HEK293 (cell line): ENCODE measurements around the gene U2AF1.
"Not testable (repeated sequence)": the region's sequence is repeated elsewhere in the genome, so short reads cannot be mapped to it uniquely, and the experiment has no call there.

Experiments used
- MYNN ChIP-seq: fragments of 450-650 bp; formaldehyde crosslinking; IDR thresholded peaks from 2 replicates; pipeline ENCODE4 v1.5.1; 2016; ENCODE audit warnings: missing biosample characterization, missing genetic modification characterization, borderline replicate concordance
- PRDM1 ChIP-seq: fragments of 450-650 bp; formaldehyde crosslinking; IDR thresholded peaks from 2 replicates; pipeline ENCODE4; 2016; ENCODE audit warnings: missing biosample characterization, missing genetic modification characterization
- ZNF132 ChIP-seq: fragments of 450-650 bp; formaldehyde crosslinking; IDR thresholded peaks from 2 replicates; pipeline ENCODE4 v1.5.1; 2017; ENCODE audit warnings: missing biosample characterization, missing genetic modification characterization, borderline replicate concordance
- ZNF223 ChIP-seq: fragments of 450-650 bp; formaldehyde crosslinking; IDR thresholded peaks from 2 replicates; pipeline ENCODE4 v1.5.1; 2016; ENCODE audit warnings: missing biosample characterization, missing genetic modification characterization
- ZNF623 ChIP-seq: fragments of 450-650 bp; formaldehyde crosslinking; IDR thresholded peaks from 2 replicates; pipeline ENCODE4 v1.5.1; 2016; ENCODE audit warnings: missing biosample characterization, missing genetic modification characterization
- ZSCAN23 ChIP-seq: fragments of 450-650 bp; formaldehyde crosslinking; IDR thresholded peaks from 2 replicates; pipeline ENCODE4 v1.5.1; 2016; ENCODE audit warnings: missing biosample characterization, missing genetic modification characterization
- TF ChIP-seq, protein P1 (sequence below): fragments of 450-650 bp; formaldehyde crosslinking; IDR thresholded peaks from 2 replicates; pipeline ENCODE4 v1.5.1; 2016; ENCODE audit warnings: missing biosample characterization, missing genetic modification characterization
- TF ChIP-seq, protein P2 (sequence below): fragments of 450-650 bp; formaldehyde crosslinking; IDR thresholded peaks from 2 replicates; pipeline ENCODE4 v1.5.1; 2016; ENCODE audit warnings: missing biosample characterization, missing genetic modification characterization
- TF ChIP-seq, protein P3 (sequence below): fragments of 450-650 bp; formaldehyde crosslinking; IDR thresholded peaks from 2 replicates; pipeline ENCODE4 v1.5.1; 2016; ENCODE audit warnings: missing biosample characterization, missing genetic modification characterization
- TF ChIP-seq, protein P4 (sequence below): fragments of 450-650 bp; formaldehyde crosslinking; IDR thresholded peaks from 2 replicates; pipeline ENCODE4 v1.5.1; 2016; ENCODE audit warnings: missing biosample characterization, missing genetic modification characterization

DNA sequence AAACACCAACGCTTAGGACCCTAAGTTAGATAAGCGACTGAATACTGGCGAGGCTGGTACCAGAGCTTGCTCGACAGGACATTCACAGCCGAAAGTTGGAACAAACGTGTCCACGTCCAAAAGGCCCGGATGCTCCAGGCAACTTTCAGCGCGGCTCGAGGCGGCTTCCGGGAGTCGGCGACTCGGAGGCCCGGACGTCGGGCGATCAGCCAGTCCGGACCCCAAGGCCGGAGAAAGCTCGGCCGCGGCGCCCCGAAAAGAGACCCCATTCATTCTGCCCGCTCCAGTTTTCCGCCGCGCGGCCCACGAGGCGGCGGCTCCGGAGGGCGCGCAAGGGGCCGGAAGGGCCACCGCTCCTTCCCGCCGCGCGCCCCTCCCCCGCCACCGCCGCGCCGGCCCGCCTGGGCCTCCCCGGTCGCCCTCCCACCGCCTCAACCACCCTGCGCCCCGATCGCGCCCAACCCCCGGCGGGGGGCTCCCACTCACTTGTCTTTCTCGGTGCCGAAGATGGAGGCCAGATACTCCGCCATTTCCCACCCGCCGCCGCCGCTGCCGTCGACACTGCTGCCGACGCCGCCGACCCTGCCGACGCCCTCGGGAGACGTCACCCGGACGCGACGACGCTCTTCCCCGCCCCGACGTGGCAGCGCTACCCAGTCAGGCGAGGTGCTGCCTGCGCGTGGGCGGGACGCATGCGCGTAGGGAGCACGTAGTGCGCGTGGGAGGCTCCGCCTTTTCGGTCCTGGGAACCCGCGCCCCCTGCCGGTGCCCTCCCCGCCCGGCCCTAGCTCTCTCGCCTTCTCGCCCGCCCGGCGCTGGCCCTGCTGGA is at the start of gene U2AF1:
- TF ChIP-seq, protein P1, sequence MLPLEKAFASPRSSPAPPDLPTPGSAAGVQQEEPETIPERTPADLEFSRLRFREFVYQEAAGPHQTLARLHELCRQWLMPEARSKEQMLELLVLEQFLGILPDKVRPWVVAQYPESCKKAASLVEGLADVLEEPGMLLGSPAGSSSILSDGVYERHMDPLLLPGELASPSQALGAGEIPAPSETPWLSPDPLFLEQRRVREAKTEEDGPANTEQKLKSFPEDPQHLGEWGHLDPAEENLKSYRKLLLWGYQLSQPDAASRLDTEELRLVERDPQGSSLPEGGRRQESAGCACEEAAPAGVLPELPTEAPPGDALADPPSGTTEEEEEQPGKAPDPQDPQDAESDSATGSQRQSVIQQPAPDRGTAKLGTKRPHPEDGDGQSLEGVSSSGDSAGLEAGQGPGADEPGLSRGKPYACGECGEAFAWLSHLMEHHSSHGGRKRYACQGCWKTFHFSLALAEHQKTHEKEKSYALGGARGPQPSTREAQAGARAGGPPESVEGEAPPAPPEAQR (tag by site-specific recombination) = not testable (repeated sequence)
- not testable (repeated sequence) for TF ChIP-seq ZNF223; ZSCAN23 (tag by site-specific recombination); ZNF623 (tag by site-specific recombination); PRDM1 (tag by site-specific recombination); MYNN (tag by site-specific recombination); ZNF132
- TF ChIP-seq, protein P2, sequence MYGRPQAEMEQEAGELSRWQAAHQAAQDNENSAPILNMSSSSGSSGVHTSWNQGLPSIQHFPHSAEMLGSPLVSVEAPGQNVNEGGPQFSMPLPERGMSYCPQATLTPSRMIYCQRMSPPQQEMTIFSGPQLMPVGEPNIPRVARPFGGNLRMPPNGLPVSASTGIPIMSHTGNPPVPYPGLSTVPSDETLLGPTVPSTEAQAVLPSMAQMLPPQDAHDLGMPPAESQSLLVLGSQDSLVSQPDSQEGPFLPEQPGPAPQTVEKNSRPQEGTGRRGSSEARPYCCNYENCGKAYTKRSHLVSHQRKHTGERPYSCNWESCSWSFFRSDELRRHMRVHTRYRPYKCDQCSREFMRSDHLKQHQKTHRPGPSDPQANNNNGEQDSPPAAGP = not testable (repeated sequence)
- TF ChIP-seq, protein P3, sequence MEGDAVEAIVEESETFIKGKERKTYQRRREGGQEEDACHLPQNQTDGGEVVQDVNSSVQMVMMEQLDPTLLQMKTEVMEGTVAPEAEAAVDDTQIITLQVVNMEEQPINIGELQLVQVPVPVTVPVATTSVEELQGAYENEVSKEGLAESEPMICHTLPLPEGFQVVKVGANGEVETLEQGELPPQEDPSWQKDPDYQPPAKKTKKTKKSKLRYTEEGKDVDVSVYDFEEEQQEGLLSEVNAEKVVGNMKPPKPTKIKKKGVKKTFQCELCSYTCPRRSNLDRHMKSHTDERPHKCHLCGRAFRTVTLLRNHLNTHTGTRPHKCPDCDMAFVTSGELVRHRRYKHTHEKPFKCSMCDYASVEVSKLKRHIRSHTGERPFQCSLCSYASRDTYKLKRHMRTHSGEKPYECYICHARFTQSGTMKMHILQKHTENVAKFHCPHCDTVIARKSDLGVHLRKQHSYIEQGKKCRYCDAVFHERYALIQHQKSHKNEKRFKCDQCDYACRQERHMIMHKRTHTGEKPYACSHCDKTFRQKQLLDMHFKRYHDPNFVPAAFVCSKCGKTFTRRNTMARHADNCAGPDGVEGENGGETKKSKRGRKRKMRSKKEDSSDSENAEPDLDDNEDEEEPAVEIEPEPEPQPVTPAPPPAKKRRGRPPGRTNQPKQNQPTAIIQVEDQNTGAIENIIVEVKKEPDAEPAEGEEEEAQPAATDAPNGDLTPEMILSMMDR (tag by site-specific recombination) = not testable (repeated sequence)
- TF ChIP-seq, protein P4, sequence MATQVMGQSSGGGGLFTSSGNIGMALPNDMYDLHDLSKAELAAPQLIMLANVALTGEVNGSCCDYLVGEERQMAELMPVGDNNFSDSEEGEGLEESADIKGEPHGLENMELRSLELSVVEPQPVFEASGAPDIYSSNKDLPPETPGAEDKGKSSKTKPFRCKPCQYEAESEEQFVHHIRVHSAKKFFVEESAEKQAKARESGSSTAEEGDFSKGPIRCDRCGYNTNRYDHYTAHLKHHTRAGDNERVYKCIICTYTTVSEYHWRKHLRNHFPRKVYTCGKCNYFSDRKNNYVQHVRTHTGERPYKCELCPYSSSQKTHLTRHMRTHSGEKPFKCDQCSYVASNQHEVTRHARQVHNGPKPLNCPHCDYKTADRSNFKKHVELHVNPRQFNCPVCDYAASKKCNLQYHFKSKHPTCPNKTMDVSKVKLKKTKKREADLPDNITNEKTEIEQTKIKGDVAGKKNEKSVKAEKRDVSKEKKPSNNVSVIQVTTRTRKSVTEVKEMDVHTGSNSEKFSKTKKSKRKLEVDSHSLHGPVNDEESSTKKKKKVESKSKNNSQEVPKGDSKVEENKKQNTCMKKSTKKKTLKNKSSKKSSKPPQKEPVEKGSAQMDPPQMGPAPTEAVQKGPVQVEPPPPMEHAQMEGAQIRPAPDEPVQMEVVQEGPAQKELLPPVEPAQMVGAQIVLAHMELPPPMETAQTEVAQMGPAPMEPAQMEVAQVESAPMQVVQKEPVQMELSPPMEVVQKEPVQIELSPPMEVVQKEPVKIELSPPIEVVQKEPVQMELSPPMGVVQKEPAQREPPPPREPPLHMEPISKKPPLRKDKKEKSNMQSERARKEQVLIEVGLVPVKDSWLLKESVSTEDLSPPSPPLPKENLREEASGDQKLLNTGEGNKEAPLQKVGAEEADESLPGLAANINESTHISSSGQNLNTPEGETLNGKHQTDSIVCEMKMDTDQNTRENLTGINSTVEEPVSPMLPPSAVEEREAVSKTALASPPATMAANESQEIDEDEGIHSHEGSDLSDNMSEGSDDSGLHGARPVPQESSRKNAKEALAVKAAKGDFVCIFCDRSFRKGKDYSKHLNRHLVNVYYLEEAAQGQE (tag by site-specific recombination) = not testable (repeated sequence)
